Breast epithelium (tissue), 4 donors: ENCODE data around the gene MAP3K21. TPM values are rescaled to one million over a fixed set of nuclear protein-coding genes. Genes with fewer than 3 reads are reported as not detected.

ENCODE experiments used
- DNase-seq, 2 donors: peaks; one replicate each; pipeline ENCODE4 v3.0.0-alpha.2; 2019; ENCODE audit warnings: low spot score in 2 of 2
- H3K27ac ChIP-seq, 2 donors: fragments of 200-600 bp; sonication (generic) in 1 of 2; one replicate each; pipeline ENCODE4 v1.5.1; 2016 to 2019; ENCODE audit warnings: mild to moderate bottlenecking in 1 of 2
- H3K27me3 ChIP-seq, 2 donors: fragments of 200-600 bp; sonication (generic) in 1 of 2; one replicate each; pipeline versions ENCODE4 v1.5.1 to v1.6.0; 2017 to 2019; ENCODE audit warnings: control low read depth in 1 of 2, mild to moderate bottlenecking in 1 of 2
- H3K36me3 ChIP-seq: fragments of 200-600 bp; one replicate; pipeline ENCODE4 v1.5.1; 2019
- H3K4me1 ChIP-seq, 2 donors: fragments of 200-600 bp; sonication (generic); one replicate each; pipeline ENCODE4 v1.5.1; 2016 to 2019; ENCODE audit warnings: control low read depth in 1 of 2
- H3K4me3 ChIP-seq, 3 donors: fragments of 200-600 bp; sonication (generic); 1 replicate in 2 of 3; 2 replicates in 1 of 3; pipeline ENCODE4 v1.5.1; 2016 to 2019; ENCODE audit warnings: mild to moderate bottlenecking in 3 of 3, moderate library complexity in 2 of 3
- H3K9me3 ChIP-seq, 2 donors: fragments of 200-600 bp; sonication (generic) in 1 of 2; one replicate each; pipeline ENCODE4 v1.5.1; 2016 to 2019; ENCODE audit warnings: control low read depth in 1 of 2
- CTCF ChIP-seq, 3 donors: fragments of 450-650 bp; IDR thresholded peaks; one replicate each; pipeline ENCODE4 v1.5.1; 2016 to 2017; ENCODE audit warnings: antibody characterized with exemption in 3 of 3, mild to moderate bottlenecking in 3 of 3, moderate library complexity in 3 of 3
- POLR2A ChIP-seq: fragments of 450-650 bp; IDR thresholded peaks from one replicate; pipeline ENCODE4 v1.6.1; 2016; ENCODE audit warnings: antibody characterized with exemption, mild to moderate bottlenecking, moderate library complexity
- POLR2AphosphoS5 ChIP-seq, 3 donors: sonication (generic); formaldehyde crosslinking; IDR thresholded peaks; one replicate each; pipeline ENCODE4 v1.6.1; 2017; ENCODE audit warnings: antibody characterized with exemption in 3 of 3
- intact Hi-C: fragments of 100-400 bp; cut with DNase I; formaldehyde crosslinking; loops from one replicate; pipeline ENCODE4 v1.15.1; 2023; ENCODE audit warnings: low total_unique reads
- total RNA-seq, 3 donors: library from RNA; depleted of rRNA; stranded (reverse); fragments of >200 nt; gene quantifications; one replicate each; pipeline ENCODE4 v1.1.0, GENCODE V29; 2016

MAP3K21 gene
- total RNA-seq, 3 donors from 2014 or later = 1.3 to 9.5 (median 3.9) TPM

GRCh38 chr1:233431753-233432403 is 104.4 kb downstream of the MAP3K21 start:
- no peak overlapping the region for H3K27ac ChIP-seq
- intact Hi-C loops = no loop called here
- H3K4me1 ChIP-seq = no peaks in the 10 kb centered on the region
- TF ChIP-seq POLR2AphosphoS5 (IDR thresholded peaks at IDR 0.05) (no peak), POLR2A (no peak), CTCF (IDR thresholded peaks at IDR 0.05) (no peak)
- H3K27me3 ChIP-seq = no peaks in the 10 kb centered on the region
- DNase-seq = no peak
- H3K9me3 ChIP-seq = no peaks in the 10 kb centered on the region
- no peaks in the 10 kb centered on the region for H3K36me3 ChIP-seq
- no peak overlapping the region for H3K4me3 ChIP-seq

GRCh38 chr1:233432916-233433315 is 105.4 kb downstream of the MAP3K21 start:
- Histone ChIP-seq H3K27me3 (no peaks in the 10 kb centered on the region), H3K4me1 (no peaks in the 10 kb centered on the region), H3K9me3 (no peaks in the 10 kb centered on the region), H3K27ac (no peak overlapping the region), H3K36me3 (no peaks in the 10 kb centered on the region), H3K4me3 (no peak overlapping the region)
- intact Hi-C loops = no loop called here
- no peak for TF ChIP-seq POLR2AphosphoS5 (IDR thresholded peaks at IDR 0.05)
- no peak for TF ChIP-seq CTCF (IDR thresholded peaks at IDR 0.05)
- no peak for TF ChIP-seq POLR2A
- DNase-seq = no peak

- TF ChIP-seq POLR2A (no peak), POLR2AphosphoS5 (IDR thresholded peaks at IDR 0.05) (no peak), CTCF (IDR thresholded peaks at IDR 0.05) (no peak)
- H3K27me3 ChIP-seq = no peaks in the 10 kb centered on the region
- no peak for DNase-seq
- no peak overlapping the region for H3K4me3 ChIP-seq
- H3K36me3 ChIP-seq = no peaks in the 10 kb centered on the region
- H3K4me1 ChIP-seq = no peaks in the 10 kb centered on the region
- no peaks in the 10 kb centered on the region for H3K9me3 ChIP-seq
- intact Hi-C loops = no loop called here
- no peak overlapping the region for H3K27ac ChIP-seq
Measured at GRCh38 chr1:233433436-233434210, 106.1 kb downstream of the MAP3K21 start.

Other genes with a start within 250 kb of the MAP3K21 start
- 10 to 100 TPM; 18.7 to 32.6 (median 26.2) TPM for gene PCNX2, start 32.0 kb upstream of the MAP3K21 start, total RNA-seq